Ascending aorta (tissue), 2 donors: ENCODE data around the gene NOS1AP. TPM values are rescaled to one million over a fixed set of nuclear protein-coding genes. Genes with fewer than 3 reads are reported as not detected.

Experiments
- DNase-seq, 2 donors: peaks; one replicate each; pipeline ENCODE4 v3.0.0-alpha.2; 2019; ENCODE audit warnings: low spot score in 2 of 2
- H3K27ac ChIP-seq, 2 donors: fragments of 200-600 bp; sonication (generic); one replicate each; pipeline ENCODE4 v1.5.1; 2016 to 2017; ENCODE audit warnings: mild to moderate bottlenecking in 1 of 2
- H3K27me3 ChIP-seq: fragments of 200-600 bp; sonication (generic); one replicate; pipeline ENCODE4 v1.5.1; 2017
- H3K36me3 ChIP-seq, 2 donors: fragments of 200-600 bp; sonication (generic); one replicate each; pipeline ENCODE4 v1.5.1; 2016
- H3K4me1 ChIP-seq, 2 donors: fragments of 200-600 bp; sonication (generic); one replicate each; pipeline ENCODE4 v1.5.1; 2016 to 2017; ENCODE audit warnings: mild to moderate bottlenecking in 1 of 2
- H3K4me3 ChIP-seq, 2 donors: fragments of 200-600 bp; sonication (generic); one replicate each; pipeline ENCODE4 v1.5.1; 2016 to 2017; ENCODE audit warnings: mild to moderate bottlenecking in 1 of 2
- H3K9me3 ChIP-seq, 2 donors: fragments of 200-600 bp; sonication (generic); one replicate each; pipeline ENCODE4 v1.5.1; 2016
- CTCF ChIP-seq, 3 experiments: fragments of 200-600 bp in 2 of 3; fragments of 450-650 bp in 1 of 3; sonication (generic) in 2 of 3; IDR thresholded peaks; one replicate each; pipeline ENCODE4 v1.5.1; 2016 to 2019; ENCODE audit warnings: antibody characterized with exemption in 3 of 3, mild to moderate bottlenecking in 1 of 3, moderate library complexity in 1 of 3
- intact Hi-C: fragments of 100-400 bp; cut with DNase I; formaldehyde crosslinking; loops from one replicate; pipeline ENCODE4 v1.15.1; 2023
- total RNA-seq: library from RNA; depleted of rRNA; stranded (reverse); fragments of >200 nt; gene quantifications from one replicate; pipeline ENCODE4 v1.1.0, GENCODE V29; 2016

NOS1AP gene
- total RNA-seq, 1 donor from 2014 or later: 5.0 TPM

- DNase-seq: no peak
- Histone ChIP-seq H3K4me3 (no peak overlapping the region), H3K27ac (no peak overlapping the region), H3K27me3 (no peaks in the 10 kb centered on the region), H3K9me3 (no peaks in the 10 kb centered on the region), H3K36me3 (peaks cover 0 to 9% of the 10 kb centered on the region in 2 donors), H3K4me1 (no peaks in the 10 kb centered on the region)
- intact Hi-C loops: no loop called here
- TF ChIP-seq CTCF (IDR thresholded peaks at IDR 0.05): no peak
Measured at GRCh38 chr1:162383516-162383915, 314.0 kb downstream of the NOS1AP start.

DNA sequence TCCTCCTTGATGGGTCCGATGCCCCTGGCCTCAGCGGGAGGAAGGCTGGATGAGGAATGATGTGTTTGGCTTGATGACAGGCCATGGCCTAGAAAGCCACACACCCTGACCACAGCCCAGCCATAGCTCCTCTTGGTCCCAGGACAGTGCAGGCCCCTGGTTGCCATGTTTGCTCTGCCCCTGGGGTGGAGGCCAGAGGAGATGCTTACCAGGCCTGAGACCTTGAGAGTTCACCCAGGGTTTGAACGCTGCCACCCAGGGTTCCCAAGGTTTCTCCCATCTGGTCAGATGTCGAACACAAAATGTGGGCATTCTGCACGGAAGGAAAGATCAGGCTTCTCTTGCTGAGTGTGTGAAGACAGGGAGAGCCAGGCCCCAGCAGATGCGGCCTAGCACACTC is 314.6 kb downstream of the NOS1AP start:
- no peak overlapping the region for H3K27ac ChIP-seq
- TF ChIP-seq CTCF (IDR thresholded peaks at IDR 0.05): no peak
- intact Hi-C loops: no loop called here
- H3K27me3 ChIP-seq: no peaks in the 10 kb centered on the region
- H3K4me1 ChIP-seq: no peaks in the 10 kb centered on the region
- H3K36me3 ChIP-seq: peaks cover 0 to 9% of the 10 kb centered on the region in 2 donors
- no peak for DNase-seq
- no peaks in the 10 kb centered on the region for H3K9me3 ChIP-seq
- no peak overlapping the region for H3K4me3 ChIP-seq

DNA sequence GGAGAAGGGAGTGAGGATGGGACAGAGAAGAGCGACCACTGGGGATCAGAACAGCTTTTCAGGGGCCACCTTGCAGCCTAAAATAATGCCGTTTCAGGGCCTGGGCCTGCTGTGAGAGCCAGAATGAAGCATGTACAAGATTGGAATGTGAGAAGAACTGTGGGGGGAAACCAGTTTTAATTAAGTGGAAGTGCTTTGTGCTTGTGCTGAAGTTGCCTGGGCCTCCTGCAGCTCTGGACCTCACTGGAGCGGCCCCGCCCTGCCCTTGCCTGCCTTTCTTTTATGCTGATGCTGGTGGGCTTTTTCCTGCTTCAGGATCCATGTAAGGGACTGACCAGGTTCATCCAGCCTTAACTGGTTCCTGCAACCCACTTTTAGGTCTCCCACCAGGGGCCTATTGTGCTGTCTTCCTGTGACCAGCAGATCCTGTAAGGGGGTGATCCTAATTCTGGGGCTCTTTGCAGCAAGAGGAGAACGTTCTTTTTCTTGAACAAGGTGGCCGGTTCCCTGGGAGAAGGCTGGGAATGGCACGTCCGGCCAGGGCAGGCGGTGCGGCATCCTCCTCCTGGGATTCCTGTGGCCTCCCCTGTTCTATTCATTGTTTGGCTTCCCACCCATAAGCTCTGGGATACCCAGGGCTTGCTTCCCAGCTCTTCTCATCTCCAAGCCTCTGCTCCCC is 315.2 kb downstream of the NOS1AP start:
- no peaks in the 10 kb centered on the region for H3K27me3 ChIP-seq
- peaks cover 0 to 9% of the 10 kb centered on the region in 2 donors for H3K36me3 ChIP-seq
- intact Hi-C loops: no loop called here
- H3K9me3 ChIP-seq: no peaks in the 10 kb centered on the region
- H3K4me3 ChIP-seq: no peak overlapping the region
- no peak for DNase-seq
- no peaks in the 10 kb centered on the region for H3K4me1 ChIP-seq
- no peak overlapping the region for H3K27ac ChIP-seq
- no peak for TF ChIP-seq CTCF (IDR thresholded peaks at IDR 0.05)

- H3K36me3 ChIP-seq: peaks cover 0 to 9% of the 10 kb centered on the region in 2 donors
- no peak for DNase-seq
- no peak for TF ChIP-seq CTCF (IDR thresholded peaks at IDR 0.05)
- no peak overlapping the region for H3K4me3 ChIP-seq
- no peaks in the 10 kb centered on the region for H3K27me3 ChIP-seq
- H3K27ac ChIP-seq: no peak overlapping the region
- H3K9me3 ChIP-seq: no peaks in the 10 kb centered on the region
- intact Hi-C loops: no loop called here
- no peaks in the 10 kb centered on the region for H3K4me1 ChIP-seq
Measured at GRCh38 chr1:162385280-162385623, 315.8 kb downstream of the NOS1AP start.

- no peak for DNase-seq
- Histone ChIP-seq H3K27ac (no peak overlapping the region), H3K9me3 (no peaks in the 10 kb centered on the region), H3K27me3 (no peaks in the 10 kb centered on the region), H3K4me1 (no peaks in the 10 kb centered on the region), H3K36me3 (peaks cover 0 to 9% of the 10 kb centered on the region in 2 donors), H3K4me3 (no peak overlapping the region)
- no peak for TF ChIP-seq CTCF (IDR thresholded peaks at IDR 0.05)
- intact Hi-C loops: no loop called here
Measured at GRCh38 chr1:162385702-162386101, 316.2 kb downstream of the NOS1AP start.
